DMS53 treated with DMSO at 0.1 percent for 48 hours (cell line): ENCODE measurements around the gene LOC128125822.
A peak's percentile ranks its signal among the peaks of the same experiment; 100 is the strongest.
"Not testable (repeated sequence)": the region's sequence is repeated elsewhere in the genome, so short reads cannot be mapped to it uniquely, and the experiment has no call there.

Source experiments
- DNase-seq: peaks from one replicate; lab custom pipeline; 2025; ENCODE audit not compliant: unreplicated experiment; lab: John Stamatoyannopoulos, UW

LOC128125822 gene

DNA sequence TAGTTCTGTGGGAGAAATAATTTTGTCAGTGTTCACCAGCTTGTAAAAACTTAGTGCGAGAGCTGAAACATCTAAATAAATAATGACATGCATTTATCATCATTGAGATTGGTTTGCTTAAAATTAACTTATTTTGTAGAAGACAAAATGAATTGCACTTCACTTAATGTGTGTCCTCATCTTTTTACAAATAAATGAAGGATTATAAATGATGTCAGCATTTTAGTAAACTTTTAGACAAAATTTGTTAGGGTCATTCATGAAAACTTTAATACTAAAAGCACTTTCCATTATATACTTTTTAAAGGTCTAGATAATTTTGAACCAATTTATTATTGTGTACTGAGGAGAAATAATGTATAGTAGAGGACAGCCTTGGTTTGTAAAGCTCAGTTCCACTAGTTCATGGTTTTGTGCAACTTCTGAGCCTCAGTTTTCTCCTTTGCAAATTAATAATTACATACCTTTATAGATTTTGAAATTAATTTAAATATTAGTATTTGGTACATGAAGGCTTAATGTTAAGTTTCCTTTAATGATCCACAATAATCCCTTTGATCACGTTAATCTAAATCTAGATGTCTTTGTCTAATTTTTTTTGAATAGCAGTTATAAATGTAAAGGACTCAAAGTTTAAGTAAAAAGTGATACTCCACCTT lies 9.2 kb downstream of the LOC128125822 start:
- DNase-seq: no peak

DNA sequence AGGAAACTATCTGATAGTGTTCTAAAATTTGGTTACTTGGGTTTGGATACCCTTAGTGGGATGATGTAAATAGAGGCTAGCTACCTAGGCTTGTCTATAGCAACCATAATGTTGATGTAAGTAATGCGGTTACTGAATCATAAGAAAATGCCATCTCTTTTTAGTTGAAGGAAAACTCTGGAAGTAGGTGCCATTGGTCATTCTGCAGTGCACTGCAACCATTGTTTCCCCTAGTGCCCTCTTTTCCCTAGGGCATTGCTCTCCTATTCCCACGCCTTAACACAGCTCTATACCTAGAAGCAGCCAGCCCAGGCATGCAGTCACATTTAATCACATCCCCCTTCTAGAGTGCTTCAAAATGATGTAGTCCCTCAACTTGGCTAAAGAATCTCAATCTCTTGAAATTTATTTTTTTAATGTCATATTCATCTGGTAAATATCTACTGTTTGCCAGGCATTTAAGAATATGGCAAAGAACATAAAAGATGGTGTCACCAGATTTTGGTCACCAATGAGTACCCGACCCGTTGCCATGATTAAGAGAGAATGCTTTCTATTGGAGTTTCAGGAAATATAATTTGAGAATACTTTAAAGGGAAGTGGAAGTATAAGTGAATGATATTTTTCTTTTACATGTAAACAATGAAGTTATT lies 10.4 kb downstream of the LOC128125822 start:
- no peak for DNase-seq

DNA sequence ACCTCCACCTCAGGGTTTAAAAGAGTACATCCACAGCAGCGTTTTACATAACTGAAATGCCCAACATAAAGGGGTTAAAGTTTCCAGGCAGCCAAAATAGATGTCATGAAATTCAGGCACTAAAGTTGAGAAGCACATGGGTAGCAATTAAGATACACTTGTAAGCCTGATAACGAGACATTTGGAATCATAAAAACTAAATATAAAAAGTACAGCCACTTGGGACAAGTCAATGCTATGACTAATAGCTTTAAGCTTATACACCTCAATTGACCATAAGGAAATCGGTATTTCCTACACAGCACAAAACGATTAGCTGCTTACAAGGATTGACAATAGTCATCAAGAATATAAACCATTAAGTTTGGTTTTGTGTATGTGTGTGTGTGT lies 11.8 kb downstream of the LOC128125822 start:
- DNase-seq: no peak

DNA sequence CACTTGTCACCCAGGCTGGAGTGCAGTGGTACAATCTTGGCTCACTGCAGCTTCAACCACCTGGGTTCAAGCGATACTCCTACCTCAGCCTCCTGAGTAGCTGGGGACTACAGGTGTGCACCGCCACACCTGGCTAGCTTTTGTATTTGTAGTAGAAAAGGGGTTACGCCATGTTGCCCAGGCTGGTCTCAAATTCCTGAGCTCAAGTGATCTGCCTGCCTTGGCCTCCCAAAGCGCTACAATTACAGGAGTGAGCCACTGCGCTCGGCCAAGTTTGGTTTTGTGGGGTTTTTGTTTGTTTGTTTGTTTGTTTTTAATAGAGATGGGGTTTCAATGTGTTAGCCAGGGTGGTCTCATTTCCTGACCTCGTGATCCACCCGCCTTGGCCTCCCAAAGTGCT lies 12.3 kb downstream of the LOC128125822 start:
- no peak for DNase-seq

DNA sequence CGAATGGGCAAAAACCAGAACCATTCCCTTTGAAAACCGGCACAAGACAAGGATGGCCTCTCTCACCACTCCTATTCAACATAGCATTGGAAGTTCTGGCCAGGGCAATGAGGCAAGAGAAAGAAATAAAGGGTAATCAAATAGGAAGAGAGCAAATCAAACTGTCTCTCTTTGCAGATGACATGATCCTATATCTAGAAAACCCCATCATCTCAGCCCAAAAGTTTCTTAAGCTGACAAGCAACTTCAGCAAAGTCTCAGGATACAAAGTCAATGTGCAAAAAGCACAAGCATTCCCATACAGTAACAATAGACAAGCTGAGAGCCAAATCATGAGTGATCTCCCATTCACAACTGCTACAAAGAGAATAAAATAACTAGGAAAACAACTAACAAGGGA lies 13.4 kb downstream of the LOC128125822 start:
- not testable (repeated sequence) for DNase-seq

DNA sequence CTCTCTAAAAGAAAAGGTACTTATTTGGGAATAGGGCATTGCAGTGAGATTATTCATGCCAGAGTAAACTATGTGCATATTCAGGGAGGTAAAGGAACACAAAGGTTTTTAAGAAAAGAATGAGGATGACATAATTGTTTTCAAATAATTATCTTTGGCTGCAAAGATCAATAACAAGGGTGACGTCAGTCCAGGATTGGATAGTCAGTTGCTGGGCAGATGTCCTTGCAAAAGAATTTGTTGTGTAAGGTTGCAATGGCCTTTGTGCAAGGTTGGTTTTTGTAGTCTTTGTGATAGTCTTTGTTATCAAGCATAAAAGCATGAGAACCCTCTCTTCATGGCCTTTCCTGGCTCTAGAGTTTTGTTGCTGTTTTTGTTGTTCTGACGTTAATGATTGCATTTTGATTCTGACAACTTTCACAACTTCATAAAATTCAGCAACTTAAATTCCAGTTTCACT lies 17.7 kb downstream of the LOC128125822 start:
- no peak for DNase-seq

DNA sequence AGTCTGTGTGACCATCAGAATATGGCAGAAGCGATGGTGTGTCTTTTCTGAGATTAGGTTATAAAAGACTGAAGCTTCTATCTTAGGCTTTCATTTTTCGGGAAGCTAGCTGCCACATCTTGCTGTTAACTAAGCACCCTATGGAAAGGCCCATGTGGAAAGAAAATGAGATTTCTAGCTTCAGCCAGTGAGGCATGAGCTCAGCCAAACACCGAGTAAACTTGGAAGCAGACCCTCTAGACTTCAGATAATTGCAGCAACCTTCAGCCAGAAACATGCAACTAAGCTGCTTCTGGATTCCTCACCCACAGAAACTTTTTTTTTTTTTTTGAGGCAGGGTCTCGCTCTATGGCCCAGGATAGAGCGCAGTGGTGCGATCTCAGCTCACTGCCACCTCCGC lies 20.6 kb downstream of the LOC128125822 start:
- no peak for DNase-seq

DNA sequence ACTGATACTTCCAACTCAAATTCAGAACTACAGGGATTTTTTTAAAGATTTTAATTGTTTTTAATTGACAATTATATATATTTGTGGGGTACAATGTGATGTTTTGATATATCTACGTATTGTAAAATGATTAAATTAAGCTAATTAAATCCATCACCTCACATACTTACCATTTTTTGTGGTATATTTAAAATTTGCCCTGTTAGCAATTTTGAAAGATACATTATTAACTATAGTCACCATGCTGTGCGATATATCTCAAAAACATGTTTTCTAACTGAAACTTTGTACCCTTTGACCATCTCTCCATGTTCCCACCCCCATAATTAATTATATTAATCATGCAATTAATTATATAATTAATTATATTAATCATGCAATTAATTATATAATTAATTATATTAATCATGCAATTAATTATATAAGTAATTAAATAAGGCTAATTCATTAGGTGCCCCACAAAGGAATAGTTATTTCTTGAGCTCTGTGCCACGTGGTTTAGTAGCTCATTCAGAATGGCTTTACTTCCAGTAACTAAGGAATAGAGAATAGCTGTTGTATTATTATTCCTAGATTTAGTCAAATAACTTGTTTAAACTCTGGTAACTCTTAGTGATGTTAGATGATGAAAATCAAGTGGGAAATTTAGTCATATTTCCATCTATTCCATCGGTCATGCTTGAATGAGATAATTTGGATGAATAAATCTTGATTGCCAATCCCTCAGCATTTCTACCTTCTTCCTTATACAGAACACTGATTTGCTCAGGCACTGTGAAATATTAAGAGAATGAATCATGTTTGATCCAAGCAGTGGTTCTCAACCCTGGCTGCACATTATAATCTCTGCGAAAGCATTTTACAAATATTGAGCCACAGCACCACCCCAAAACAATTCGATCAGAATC lies 25.1 kb downstream of the LOC128125822 start:
- DNase-seq: peak; percentile 41

DNA sequence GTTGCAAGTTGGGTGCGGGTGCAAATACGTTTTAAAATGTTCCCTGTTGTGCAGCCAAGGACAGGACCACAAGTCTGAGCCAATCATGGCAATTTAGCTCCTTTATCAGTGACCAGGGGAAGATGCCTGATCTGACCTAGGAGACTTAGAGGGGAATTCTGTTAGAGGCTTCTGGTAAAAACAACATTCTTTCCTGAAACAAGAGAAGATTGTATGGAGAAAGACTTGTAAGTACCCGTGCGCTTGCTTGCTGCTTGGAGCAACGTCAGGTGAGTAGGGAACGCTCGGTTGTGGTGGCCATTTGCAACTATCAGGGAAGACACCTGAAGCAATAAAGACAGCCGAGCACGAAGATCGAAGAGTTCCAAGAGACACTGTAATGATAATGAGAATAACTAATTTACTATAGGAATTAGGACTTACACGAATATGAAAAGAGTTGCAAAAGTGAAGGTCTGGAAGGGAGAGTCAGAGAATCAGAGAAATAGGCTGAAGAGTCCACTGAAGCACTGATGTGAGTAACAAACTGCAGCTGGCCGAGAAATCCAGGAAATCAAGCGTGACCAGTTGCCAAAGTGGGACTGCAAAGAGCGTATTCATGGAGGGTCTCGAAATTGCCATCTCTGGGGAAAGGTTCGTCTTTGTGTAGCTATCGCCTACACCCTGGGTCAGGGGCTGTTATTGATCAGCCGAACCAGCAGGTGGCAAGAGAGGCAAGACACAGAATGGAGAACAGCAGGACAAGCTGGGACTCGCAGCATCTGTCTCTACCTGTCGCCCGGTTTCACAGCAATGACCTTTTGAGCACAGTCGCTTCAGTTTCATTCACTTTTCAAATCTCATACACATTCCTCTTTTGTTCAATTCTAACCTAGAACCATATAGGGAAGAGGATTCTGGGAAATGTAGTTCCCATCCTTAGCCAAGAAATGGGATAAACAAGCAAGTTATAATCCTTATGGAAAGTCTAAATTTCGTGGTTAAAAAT lies 26.1 kb downstream of the LOC128125822 start:
- DNase-seq: peak; percentile 87

DNA sequence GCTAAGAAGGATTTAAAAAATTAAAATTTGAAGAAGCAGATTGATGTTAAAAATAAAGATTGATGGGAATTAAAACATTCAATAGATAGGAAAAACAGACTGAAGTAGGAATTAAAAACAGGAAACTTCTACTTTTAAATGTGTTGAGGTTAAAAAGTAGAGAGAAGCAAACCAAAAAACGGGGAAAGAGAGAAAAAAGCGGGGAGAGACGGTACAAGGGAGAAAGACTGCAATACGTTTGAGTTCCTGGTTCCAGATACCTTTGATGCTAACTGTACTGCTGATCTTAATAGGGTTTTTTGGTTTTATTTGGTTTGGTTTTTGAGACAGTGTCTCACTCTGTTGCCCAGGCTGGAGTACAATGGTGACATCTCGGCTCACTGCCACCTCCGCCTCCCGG lies 27.0 kb downstream of the LOC128125822 start:
- DNase-seq: no peak

DNA sequence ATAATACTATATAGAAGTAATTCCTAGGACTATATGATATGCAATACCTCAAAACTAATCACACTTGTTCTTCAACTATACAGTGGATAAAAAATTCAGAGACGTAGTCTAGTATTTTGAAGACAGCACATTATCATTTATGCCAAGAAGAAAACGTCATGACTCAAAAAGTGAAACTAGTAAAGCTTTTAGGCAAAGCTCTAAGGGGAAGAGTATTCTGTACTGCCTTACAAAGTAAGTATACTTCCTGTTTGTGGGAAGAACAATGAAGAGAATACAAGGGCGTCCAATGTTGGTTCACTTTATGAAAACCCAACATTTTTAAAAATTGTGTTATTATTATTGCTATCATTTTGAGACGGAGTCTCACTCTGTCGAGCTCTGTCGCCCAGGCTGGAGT lies 27.9 kb downstream of the LOC128125822 start:
- no peak for DNase-seq

DNA sequence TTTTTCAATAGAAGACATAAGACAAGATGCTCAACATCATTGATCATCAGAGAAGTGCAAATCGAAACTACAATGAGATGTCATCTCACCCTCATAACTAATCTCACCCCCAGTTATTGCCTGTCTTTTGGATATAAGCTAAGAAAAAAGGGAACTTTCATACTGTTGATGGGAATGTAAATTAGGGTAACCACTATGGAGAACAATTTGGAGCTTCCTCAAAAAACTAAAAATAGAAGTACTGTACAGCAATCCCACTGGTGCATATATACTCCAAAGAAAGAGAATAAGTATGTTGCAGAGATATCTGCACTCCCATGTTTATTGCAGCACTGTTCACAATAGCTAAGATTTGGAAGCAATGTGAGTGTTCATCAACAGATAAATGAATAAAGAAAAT lies 37.0 kb downstream of the LOC128125822 start:
- DNase-seq: no peak

DNA sequence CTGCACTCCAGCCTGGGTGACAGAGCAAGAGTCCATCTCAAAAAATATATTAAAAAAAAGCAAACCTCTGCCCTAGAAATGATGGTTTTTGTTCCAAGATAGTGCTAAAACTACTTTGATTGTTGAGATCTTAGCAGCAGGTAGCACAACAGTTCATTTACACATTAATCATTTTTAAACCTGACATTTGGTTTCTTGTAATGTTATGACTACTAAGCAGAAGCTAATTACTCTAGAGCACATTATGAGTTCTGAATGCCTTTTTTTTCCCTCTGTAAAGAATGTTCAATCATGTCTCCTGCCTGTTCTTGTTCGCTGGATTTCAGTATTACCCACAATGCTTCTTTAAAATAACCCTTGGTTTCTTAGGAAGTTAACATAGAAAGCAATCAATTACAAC lies 38.7 kb downstream of the LOC128125822 start:
- DNase-seq: no peak

DNA sequence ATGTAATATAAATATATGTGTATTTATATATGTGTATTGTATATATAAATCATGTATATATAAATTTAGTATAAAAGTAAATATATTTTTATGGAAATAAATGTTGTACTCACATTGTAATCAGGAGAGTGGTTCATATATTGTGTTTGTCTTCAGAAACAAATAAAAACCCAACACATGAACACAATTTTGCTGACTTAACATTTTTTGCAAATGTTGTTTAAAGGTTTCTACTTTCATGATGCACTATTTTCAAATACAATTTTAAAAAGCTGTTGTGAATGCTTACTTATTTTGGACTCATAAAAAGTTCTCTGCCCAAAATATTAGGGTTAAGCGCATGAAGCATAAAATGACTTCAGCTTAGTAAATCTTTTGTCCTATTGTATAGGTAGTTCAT lies 39.3 kb downstream of the LOC128125822 start:
- DNase-seq: no peak

DNA sequence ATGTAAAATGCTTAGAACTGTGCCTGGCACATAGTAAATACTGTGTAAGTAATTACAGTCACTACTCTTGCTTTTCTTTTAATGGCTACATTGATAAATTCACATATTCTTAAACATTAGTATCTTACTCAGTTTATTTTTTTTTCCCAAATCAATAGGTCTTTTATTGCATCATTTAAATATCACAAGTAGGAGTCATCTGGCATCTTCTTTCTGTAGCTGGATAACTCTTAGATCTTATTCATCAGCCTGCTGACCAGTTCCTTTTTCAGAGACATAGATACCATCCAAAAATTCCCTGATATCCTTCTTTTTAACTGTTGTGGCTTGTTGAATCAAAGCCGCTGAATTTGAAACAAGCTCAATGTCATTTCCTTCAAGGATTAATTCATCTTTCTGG lies 43.3 kb downstream of the LOC128125822 start:
- DNase-seq: no peak
